ENCODE measurements around the gene STYXL1.
"Not testable (repeated sequence)": the region's sequence is repeated elsewhere in the genome, so short reads cannot be mapped to it uniquely, and the experiment has no call there.

DNA sequence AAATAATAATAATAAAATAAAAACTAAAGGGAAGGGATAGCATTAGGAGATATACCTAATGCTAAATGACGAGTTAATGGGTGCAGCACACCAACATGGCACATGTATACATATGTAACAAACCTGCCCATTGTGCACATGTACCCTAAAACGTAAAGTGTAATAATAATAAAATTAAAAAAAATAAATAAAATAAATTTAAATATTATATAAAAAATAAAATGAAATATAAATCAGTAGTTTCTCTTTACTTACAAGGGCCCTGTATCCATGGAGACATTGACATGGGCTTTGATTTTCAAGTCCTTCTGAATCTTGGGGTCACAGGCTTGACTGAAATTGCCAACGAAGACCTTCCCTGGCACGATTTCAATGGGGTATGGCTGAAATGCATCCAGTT is 42.8 kb downstream of the STYXL1 start:
- not testable (repeated sequence) for TF ChIP-seq POLR2AphosphoS5, EP300 (IDR thresholded peaks at IDR 0.05)
- TF ChIP-seq, protein P1, sequence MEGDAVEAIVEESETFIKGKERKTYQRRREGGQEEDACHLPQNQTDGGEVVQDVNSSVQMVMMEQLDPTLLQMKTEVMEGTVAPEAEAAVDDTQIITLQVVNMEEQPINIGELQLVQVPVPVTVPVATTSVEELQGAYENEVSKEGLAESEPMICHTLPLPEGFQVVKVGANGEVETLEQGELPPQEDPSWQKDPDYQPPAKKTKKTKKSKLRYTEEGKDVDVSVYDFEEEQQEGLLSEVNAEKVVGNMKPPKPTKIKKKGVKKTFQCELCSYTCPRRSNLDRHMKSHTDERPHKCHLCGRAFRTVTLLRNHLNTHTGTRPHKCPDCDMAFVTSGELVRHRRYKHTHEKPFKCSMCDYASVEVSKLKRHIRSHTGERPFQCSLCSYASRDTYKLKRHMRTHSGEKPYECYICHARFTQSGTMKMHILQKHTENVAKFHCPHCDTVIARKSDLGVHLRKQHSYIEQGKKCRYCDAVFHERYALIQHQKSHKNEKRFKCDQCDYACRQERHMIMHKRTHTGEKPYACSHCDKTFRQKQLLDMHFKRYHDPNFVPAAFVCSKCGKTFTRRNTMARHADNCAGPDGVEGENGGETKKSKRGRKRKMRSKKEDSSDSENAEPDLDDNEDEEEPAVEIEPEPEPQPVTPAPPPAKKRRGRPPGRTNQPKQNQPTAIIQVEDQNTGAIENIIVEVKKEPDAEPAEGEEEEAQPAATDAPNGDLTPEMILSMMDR (IDR thresholded peaks at IDR 0.05): not testable (repeated sequence)
